Tibial artery (tissue), 4 donors: ENCODE results near the gene POLR3A.
A peak's percentile ranks its signal among the peaks of the same experiment; 100 is the strongest.

ENCODE experiments used
- DNase-seq, 2 donors: peaks; one replicate each; pipeline ENCODE4 v3.0.0-alpha.2; 2019
- H3K27ac ChIP-seq, 2 donors: fragments of 200-600 bp; sonication (generic) in 1 of 2; 1 replicate in 1 of 2; 2 replicates in 1 of 2; pipeline ENCODE4 v1.5.1; 2018 to 2019; ENCODE audit warnings: mild to moderate bottlenecking in 1 of 2
- H3K27me3 ChIP-seq, 2 donors: fragments of 200-600 bp; sonication (generic) in 1 of 2; one replicate each; pipeline versions ENCODE4 v1.5.1 to v1.6.0; 2016 to 2019
- H3K36me3 ChIP-seq, 3 donors: fragments of 200-600 bp; sonication (generic) in 2 of 3; one replicate each; pipeline ENCODE4 v1.5.1; 2016 to 2019; ENCODE audit warnings: mild to moderate bottlenecking in 2 of 3
- H3K4me1 ChIP-seq, 4 donors: fragments of 200-600 bp; sonication (generic) in 2 of 4; 1 replicate in 3 of 4; 2 replicates in 1 of 4; pipeline ENCODE4 v1.5.1; 2016 to 2019
- H3K4me3 ChIP-seq, 2 donors: fragments of 200-600 bp; sonication (generic) in 1 of 2; 1 replicate in 1 of 2; 2 replicates in 1 of 2; pipeline ENCODE4 v1.5.1; 2018 to 2019; ENCODE audit warnings: mild to moderate bottlenecking in 2 of 2
- H3K9me3 ChIP-seq, 3 donors: fragments of 200-600 bp; sonication (generic) in 1 of 3; one replicate each; pipeline ENCODE4 v1.5.1; 2016 to 2019
- intact Hi-C: fragments of 100-400 bp; cut with DNase I; formaldehyde crosslinking; loops from one replicate; pipeline ENCODE4 v1.15.0; 2023; ENCODE audit warnings: low total_unique reads
- TF ChIP-seq, protein P1 (sequence below), 2 experiments: fragments of 200-600 bp in 1 of 2; fragments of 450-650 bp in 1 of 2; IDR thresholded peaks; one replicate each; pipeline ENCODE4 v1.5.1; 2017 to 2019; ENCODE audit warnings: antibody characterized with exemption in 2 of 2, mild to moderate bottlenecking in 1 of 2, moderate library complexity in 1 of 2

POLR3A gene

DNA sequence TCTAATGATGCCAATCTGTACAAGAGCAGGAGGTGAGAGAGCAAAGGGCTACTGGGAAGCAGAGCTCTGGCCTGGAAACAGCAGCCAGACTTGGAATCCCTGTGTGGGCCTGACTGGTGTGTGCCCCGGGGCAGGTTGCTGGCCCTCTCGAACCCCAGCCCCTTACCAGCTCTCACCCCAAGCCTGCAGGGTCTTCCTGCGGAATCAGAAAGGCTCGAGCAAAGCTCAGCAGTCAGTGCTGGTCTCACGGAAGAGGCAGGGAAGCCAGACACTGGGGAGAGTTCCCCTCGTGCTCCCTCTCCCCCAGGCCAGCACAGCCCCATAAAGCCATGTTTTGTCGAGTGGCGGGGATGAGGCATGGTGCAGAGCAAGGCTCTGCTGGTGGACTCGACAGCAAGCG is 50.1 kb downstream of the POLR3A start:
- H3K27me3 ChIP-seq, result no peaks in the 10 kb centered on the region
- peaks cover 0 to 14% (median 9%) of the 10 kb centered on the region in 4 donors for H3K4me1 ChIP-seq
- no peak overlapping the region for H3K27ac ChIP-seq
- DNase-seq, result peak in 1 of 2 donors; percentile 37
- no peaks in the 10 kb centered on the region for H3K9me3 ChIP-seq
- peaks cover 65 to 84% (median 71%) of the 10 kb centered on the region in 3 donors for H3K36me3 ChIP-seq
- TF ChIP-seq, protein P1, sequence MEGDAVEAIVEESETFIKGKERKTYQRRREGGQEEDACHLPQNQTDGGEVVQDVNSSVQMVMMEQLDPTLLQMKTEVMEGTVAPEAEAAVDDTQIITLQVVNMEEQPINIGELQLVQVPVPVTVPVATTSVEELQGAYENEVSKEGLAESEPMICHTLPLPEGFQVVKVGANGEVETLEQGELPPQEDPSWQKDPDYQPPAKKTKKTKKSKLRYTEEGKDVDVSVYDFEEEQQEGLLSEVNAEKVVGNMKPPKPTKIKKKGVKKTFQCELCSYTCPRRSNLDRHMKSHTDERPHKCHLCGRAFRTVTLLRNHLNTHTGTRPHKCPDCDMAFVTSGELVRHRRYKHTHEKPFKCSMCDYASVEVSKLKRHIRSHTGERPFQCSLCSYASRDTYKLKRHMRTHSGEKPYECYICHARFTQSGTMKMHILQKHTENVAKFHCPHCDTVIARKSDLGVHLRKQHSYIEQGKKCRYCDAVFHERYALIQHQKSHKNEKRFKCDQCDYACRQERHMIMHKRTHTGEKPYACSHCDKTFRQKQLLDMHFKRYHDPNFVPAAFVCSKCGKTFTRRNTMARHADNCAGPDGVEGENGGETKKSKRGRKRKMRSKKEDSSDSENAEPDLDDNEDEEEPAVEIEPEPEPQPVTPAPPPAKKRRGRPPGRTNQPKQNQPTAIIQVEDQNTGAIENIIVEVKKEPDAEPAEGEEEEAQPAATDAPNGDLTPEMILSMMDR (IDR thresholded peaks at IDR 0.05), result no peak
- intact Hi-C loops, result loop anchor here (5.0 kb wide), 1 partner anchor 137 kb away; no protein-coding TSS in a partner anchor
- H3K4me3 ChIP-seq, result no peak overlapping the region

GRCh38 chr10:77978360-77978759 is 51.0 kb downstream of the POLR3A start:
- H3K27me3 ChIP-seq, result no peaks in the 10 kb centered on the region
- no peak overlapping the region for H3K27ac ChIP-seq
- H3K36me3 ChIP-seq, result peaks cover 57 to 75% (median 62%) of the 10 kb centered on the region in 3 donors
- peak in 1 of 2 donors; percentile 25 for DNase-seq
- H3K9me3 ChIP-seq, result no peaks in the 10 kb centered on the region
- intact Hi-C loops, result loop anchor here (5.0 kb wide), 1 partner anchor 136 kb away; no protein-coding TSS in a partner anchor
- no peak overlapping the region for H3K4me3 ChIP-seq
- TF ChIP-seq, protein P1 (IDR thresholded peaks at IDR 0.05), result no peak
- peaks cover 0 to 22% (median 9%) of the 10 kb centered on the region in 4 donors for H3K4me1 ChIP-seq

DNA sequence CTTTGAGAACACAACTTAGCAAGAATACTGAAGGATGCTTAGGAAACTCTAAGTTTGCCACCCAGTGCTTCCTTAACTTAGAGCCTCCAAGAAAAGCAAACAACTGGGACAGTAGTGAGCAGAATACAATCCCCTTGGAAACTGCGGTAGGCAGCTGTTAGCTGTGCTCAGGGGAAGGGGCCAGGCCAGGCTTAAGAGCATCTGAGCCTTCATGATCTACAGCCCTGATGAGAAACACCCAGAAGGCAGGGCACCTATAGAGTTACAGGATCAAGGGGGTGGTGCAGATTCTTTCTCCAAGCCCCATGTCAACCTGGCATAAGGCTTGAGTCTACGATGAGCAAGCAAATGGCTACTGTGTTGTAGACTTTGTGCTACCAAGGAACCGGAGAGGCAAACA is 51.4 kb downstream of the POLR3A start:
- TF ChIP-seq, protein P1 (IDR thresholded peaks at IDR 0.05), result no peak
- no peaks in the 10 kb centered on the region for H3K27me3 ChIP-seq
- peaks cover 53 to 71% (median 58%) of the 10 kb centered on the region in 3 donors for H3K36me3 ChIP-seq
- no peak overlapping the region for H3K27ac ChIP-seq
- intact Hi-C loops, result loop anchor here (5.0 kb wide), 1 partner anchor 136 kb away; no protein-coding TSS in a partner anchor
- H3K4me1 ChIP-seq, result peaks cover 0 to 22% (median 9%) of the 10 kb centered on the region in 4 donors
- no peak overlapping the region for H3K4me3 ChIP-seq
- H3K9me3 ChIP-seq, result no peaks in the 10 kb centered on the region
- DNase-seq, result no peak

GRCh38 chr10:77977016-77977415 is 52.3 kb downstream of the POLR3A start:
- H3K27ac ChIP-seq, result no peak overlapping the region
- H3K36me3 ChIP-seq, result peaks cover 45 to 62% (median 49%) of the 10 kb centered on the region in 3 donors
- TF ChIP-seq, protein P1 (IDR thresholded peaks at IDR 0.05), result no peak
- no peaks in the 10 kb centered on the region for H3K9me3 ChIP-seq
- no peak overlapping the region for H3K4me3 ChIP-seq
- intact Hi-C loops, result loop anchor here (5.0 kb wide), 1 partner anchor 135 kb away; no protein-coding TSS in a partner anchor
- H3K27me3 ChIP-seq, result no peaks in the 10 kb centered on the region
- H3K4me1 ChIP-seq, result peaks cover 0 to 29% (median 11%) of the 10 kb centered on the region in 4 donors
- peak in 1 of 2 donors; percentile 42 for DNase-seq

- intact Hi-C loops, result loop anchor here (5.0 kb wide), 1 partner anchor 133 kb away; no protein-coding TSS in a partner anchor
- H3K27ac ChIP-seq, result peak overlapping the region; percentile 81 to 87
- peaks cover 0 to 44% (median 23%) of the 10 kb centered on the region in 4 donors for H3K4me1 ChIP-seq
- no peak overlapping the region for H3K4me3 ChIP-seq
- no peaks in the 10 kb centered on the region for H3K9me3 ChIP-seq
- H3K36me3 ChIP-seq, result peaks cover 31 to 46% (median 33%) of the 10 kb centered on the region in 3 donors
- TF ChIP-seq, protein P1 (IDR thresholded peaks at IDR 0.05), result no peak
- no peaks in the 10 kb centered on the region for H3K27me3 ChIP-seq
- DNase-seq, result no peak
Observed at GRCh38 chr10:77975086-77975666, 54.1 kb downstream of the POLR3A start.
